Measurements from ENCODE around the gene TRIM33. TPM values are rescaled to one million over a fixed set of nuclear protein-coding genes. Genes with fewer than 3 reads are reported as not detected.

TRIM33 gene
- total and polyA plus RNA-seq, 4 donors = 9.5 to 102 (median 18.8) TPM

GRCh38 chr1:114521396-114522263 is 10.6 kb upstream of the TRIM33 start:
- Histone ChIP-seq H3K9me3 (ENCODE audit: control insufficient read depth in 4 of 4, insufficient read depth in 3 of 4, low read length in 3 of 4) (no peaks in the 10 kb centered on the region), H3K27ac (ENCODE audit: low read depth in 1 of 2, low read length in 1 of 2) (no peak overlapping the region), H3K9ac (ENCODE audit: insufficient read depth in 1 of 2, low read length in 2 of 2) (no peak overlapping the region), H3K4me1 (ENCODE audit: control insufficient read depth in 5 of 5, insufficient read depth in 5 of 5, low read length in 5 of 5) (no peaks in the 10 kb centered on the region), H3K27me3 (ENCODE audit: control insufficient read depth in 3 of 3, insufficient read depth in 3 of 3, low read length in 2 of 3) (no peaks in the 10 kb centered on the region), H3K36me3 (ENCODE audit: control insufficient read depth in 4 of 4, insufficient read depth in 4 of 4, low read length in 4 of 4) (no peaks in the 10 kb centered on the region), H3K4me3 (no peak overlapping the region)
- DNase-seq = no peak
- no peak for TF ChIP-seq CTCF (IDR thresholded peaks at IDR 0.05; ENCODE audit: control extremely low read depth, extremely low read depth)
- WGBS, 2 donors = 94 to 95% methylated on average over 8 of the region's 8 CpGs
- ATAC-seq (ENCODE audit: insufficient read depth, low FRiP score) = no peak

GRCh38 chr1:114517348-114517747 is 6.3 kb upstream of the TRIM33 start:
- H3K4me1 ChIP-seq (ENCODE audit: control insufficient read depth in 5 of 5, insufficient read depth in 5 of 5, low read length in 5 of 5) = peaks cover 0 to 2% (median 0%) of the 10 kb centered on the region in 5 donors
- ATAC-seq (ENCODE audit: insufficient read depth, low FRiP score) (no peak), DNase-seq (no peak)
- WGBS, 2 donors = 71 to 91% methylated on average over 2 of the region's 2 CpGs
- no peak overlapping the region for H3K27ac ChIP-seq (ENCODE audit: low read depth in 1 of 2, low read length in 1 of 2)
- no peak overlapping the region for H3K4me3 ChIP-seq
- no peaks in the 10 kb centered on the region for H3K9me3 ChIP-seq (ENCODE audit: control insufficient read depth in 4 of 4, insufficient read depth in 3 of 4, low read length in 3 of 4)
- H3K36me3 ChIP-seq (ENCODE audit: control insufficient read depth in 4 of 4, insufficient read depth in 4 of 4, low read length in 4 of 4) = no peaks in the 10 kb centered on the region
- TF ChIP-seq CTCF (IDR thresholded peaks at IDR 0.05; ENCODE audit: control extremely low read depth, extremely low read depth) = no peak
- H3K9ac ChIP-seq (ENCODE audit: insufficient read depth in 1 of 2, low read length in 2 of 2) = no peak overlapping the region
- peaks cover 0 to 13% (median 4%) of the 10 kb centered on the region in 3 donors for H3K27me3 ChIP-seq (ENCODE audit: control insufficient read depth in 3 of 3, insufficient read depth in 3 of 3, low read length in 2 of 3)

GRCh38 chr1:114512595-114513280 is 1.7 kb upstream of the TRIM33 start:
- no peak for TF ChIP-seq CTCF (IDR thresholded peaks at IDR 0.05; ENCODE audit: control extremely low read depth, extremely low read depth)
- H3K9me3 ChIP-seq (ENCODE audit: control insufficient read depth in 4 of 4, insufficient read depth in 3 of 4, low read length in 3 of 4) = no peaks in the 10 kb centered on the region
- DNase-seq (no peak), ATAC-seq (ENCODE audit: insufficient read depth, low FRiP score) (no peak)
- WGBS, 2 donors = 89 to 92% methylated on average over 11 of the region's 11 CpGs
- H3K4me1 ChIP-seq (ENCODE audit: control insufficient read depth in 5 of 5, insufficient read depth in 5 of 5, low read length in 5 of 5) = peaks cover 5 to 26% (median 6%) of the 10 kb centered on the region in 5 donors
- peaks cover 0 to 13% (median 4%) of the 10 kb centered on the region in 3 donors for H3K27me3 ChIP-seq (ENCODE audit: control insufficient read depth in 3 of 3, insufficient read depth in 3 of 3, low read length in 2 of 3)
- no peak overlapping the region for H3K27ac ChIP-seq (ENCODE audit: low read depth in 1 of 2, low read length in 1 of 2)
- H3K9ac ChIP-seq (ENCODE audit: insufficient read depth in 1 of 2, low read length in 2 of 2) = no peak overlapping the region
- H3K4me3 ChIP-seq = no peak overlapping the region
- no peaks in the 10 kb centered on the region for H3K36me3 ChIP-seq (ENCODE audit: control insufficient read depth in 4 of 4, insufficient read depth in 4 of 4, low read length in 4 of 4)

Data from lung (tissue), 12 donors.